ENCODE data around the gene MYB.

MYB gene

GRCh38 chr6:135230711-135231468 lies 49.8 kb downstream of the MYB start:
- Histone ChIP-seq H3K9ac (no peak overlapping the region), H2AFZ (peak overlapping the region; percentile 9), H3K36me3 (ENCODE audit: control insufficient read depth, insufficient read depth, low read length) (no peaks in the 10 kb centered on the region), H3K4me3 (ENCODE audit: low read depth, low read length) (no peak overlapping the region), H3K79me2 (no peaks in the 10 kb centered on the region), H3K4me1 (peaks cover 7% of the 10 kb centered on the region), H3K27ac (no peak overlapping the region), H3K9me3 (ENCODE audit: control insufficient read depth, low read length) (no peaks in the 10 kb centered on the region), H3K4me2 (ENCODE audit: low read length) (no peak overlapping the region), H3K27me3 (ENCODE audit: control insufficient read depth, insufficient read depth, low read length) (no peaks in the 10 kb centered on the region)
- no peak for TF ChIP-seq CTCF (IDR thresholded peaks at IDR 0.05)

- peak overlapping the region; percentile 2 for H2AFZ ChIP-seq
- TF ChIP-seq CTCF (IDR thresholded peaks at IDR 0.05), result no peak
- H3K27me3 ChIP-seq (ENCODE audit: control insufficient read depth, insufficient read depth, low read length), result no peaks in the 10 kb centered on the region
- H3K9me3 ChIP-seq (ENCODE audit: control insufficient read depth, low read length), result no peaks in the 10 kb centered on the region
- H3K4me1 ChIP-seq, result peaks cover 7% of the 10 kb centered on the region
- no peak overlapping the region for H3K27ac ChIP-seq
- no peaks in the 10 kb centered on the region for H3K79me2 ChIP-seq
- no peak overlapping the region for H3K4me2 ChIP-seq (ENCODE audit: low read length)
- no peak overlapping the region for H3K4me3 ChIP-seq (ENCODE audit: low read depth, low read length)
- H3K36me3 ChIP-seq (ENCODE audit: control insufficient read depth, insufficient read depth, low read length), result no peaks in the 10 kb centered on the region
- H3K9ac ChIP-seq, result no peak overlapping the region
Observed at GRCh38 chr6:135231469-135231844, 50.3 kb downstream of the MYB start.

GRCh38 chr6:135233686-135234491 lies 52.8 kb downstream of the MYB start:
- Histone ChIP-seq H3K9ac (no peak overlapping the region), H3K79me2 (no peaks in the 10 kb centered on the region), H3K36me3 (ENCODE audit: control insufficient read depth, insufficient read depth, low read length) (no peaks in the 10 kb centered on the region), H3K4me2 (ENCODE audit: low read length) (no peak overlapping the region), H3K27ac (no peak overlapping the region), H3K9me3 (ENCODE audit: control insufficient read depth, low read length) (no peaks in the 10 kb centered on the region), H2AFZ (peak overlapping the region; percentile 28), H3K4me1 (peaks cover 7% of the 10 kb centered on the region), H3K4me3 (ENCODE audit: low read depth, low read length) (no peak overlapping the region), H3K27me3 (ENCODE audit: control insufficient read depth, insufficient read depth, low read length) (no peaks in the 10 kb centered on the region)
- no peak for TF ChIP-seq CTCF (IDR thresholded peaks at IDR 0.05)

- H3K36me3 ChIP-seq (ENCODE audit: control insufficient read depth, insufficient read depth, low read length), result no peaks in the 10 kb centered on the region
- H2AFZ ChIP-seq, result peak overlapping the region; percentile 28
- no peaks in the 10 kb centered on the region for H3K27me3 ChIP-seq (ENCODE audit: control insufficient read depth, insufficient read depth, low read length)
- peaks cover 7% of the 10 kb centered on the region for H3K4me1 ChIP-seq
- no peak overlapping the region for H3K4me2 ChIP-seq (ENCODE audit: low read length)
- no peak overlapping the region for H3K27ac ChIP-seq
- no peaks in the 10 kb centered on the region for H3K79me2 ChIP-seq
- no peak for TF ChIP-seq CTCF (IDR thresholded peaks at IDR 0.05)
- H3K9ac ChIP-seq, result no peak overlapping the region
- no peaks in the 10 kb centered on the region for H3K9me3 ChIP-seq (ENCODE audit: control insufficient read depth, low read length)
- no peak overlapping the region for H3K4me3 ChIP-seq (ENCODE audit: low read depth, low read length)
Observed at GRCh38 chr6:135234492-135234780, 53.3 kb downstream of the MYB start.

Data from parathyroid adenoma (tissue), 2 donors.